GM23338 (cell line): ENCODE results near the gene BGLAP. TPM values are rescaled to one million over a fixed set of nuclear protein-coding genes. Genes with fewer than 3 reads are reported as not detected.

Experiments
- ATAC-seq: fragments of 200-7000 bp; cut with Tn5 transposase; 3 replicates; pipeline ENCODE4 v1.9.1; 2020
- DNase-seq: peaks from one replicate; pipeline ENCODE4 v3.0.0-alpha.2; 2015; ENCODE audit warnings: low spot score
- H2AFZ ChIP-seq: fragments of 200-600 bp; sonication (generic); 2 replicates; pipeline ENCODE4 v1.8.0; 2016; ENCODE audit warnings: antibody characterized with exemption, mild to moderate bottlenecking, moderate library complexity
- H3F3A ChIP-seq: fragments of 200-600 bp; sonication (generic); replicated peaks from 2 replicates; pipeline ENCODE4 v1.8.0; 2017; ENCODE audit warnings: antibody characterized with exemption, mixed run types, low read depth
- H3K27ac ChIP-seq: fragments of 200-600 bp; sonication (generic); 2 replicates; pipeline ENCODE4 v1.6.1; 2016; ENCODE audit warnings: low read depth
- H3K27me3 ChIP-seq: fragments of 200-600 bp; sonication (generic); 2 replicates; pipeline ENCODE4 v1.8.0; 2016; ENCODE audit warnings: mild to moderate bottlenecking, mixed run types, moderate library complexity; ENCODE audit not compliant: insufficient read depth
- H3K36me3 ChIP-seq: fragments of 200-600 bp; sonication (generic); 2 replicates; pipeline ENCODE4 v1.8.0; 2016; ENCODE audit warnings: mild to moderate bottlenecking; ENCODE audit not compliant: insufficient read depth
- H3K4me1 ChIP-seq: fragments of 200-600 bp; sonication (generic); 2 replicates; pipeline ENCODE4 v1.8.0; 2016; ENCODE audit warnings: mild to moderate bottlenecking, moderate library complexity; ENCODE audit not compliant: insufficient read depth
- H3K4me2 ChIP-seq: fragments of 200-600 bp; sonication (generic); 2 replicates; pipeline ENCODE4 v1.7.1; 2017; ENCODE audit warnings: mixed run types
- H3K4me3 ChIP-seq: fragments of 200-600 bp; sonication (generic); 2 replicates; pipeline ENCODE4 v1.6.1; 2016; ENCODE audit warnings: mixed run types
- H3K79me2 ChIP-seq: fragments of 200-600 bp; sonication (generic); replicated peaks from 2 replicates; pipeline ENCODE4 v1.8.0; 2017; ENCODE audit warnings: mild to moderate bottlenecking; ENCODE audit not compliant: insufficient read depth
- H3K9me2 ChIP-seq: fragments of 200-600 bp; sonication (generic); 2 replicates; pipeline ENCODE4 v1.8.0; 2017; ENCODE audit not compliant: insufficient read depth
- H4K20me1 ChIP-seq: fragments of 200-600 bp; sonication (generic); replicated peaks from 2 replicates; pipeline ENCODE4 v1.8.0; 2017; ENCODE audit warnings: mild to moderate bottlenecking; ENCODE audit not compliant: insufficient read depth
- H3K27ac Mint-ChIP-seq: 2 replicates; pipeline ENCODE4 v1.8.0; 2020; ENCODE audit warnings: inconsistent platforms, mild to moderate bottlenecking, moderate library complexity, mixed read lengths
- H3K27me3 Mint-ChIP-seq: 3 replicates; pipeline ENCODE4 v1.8.0; 2022; ENCODE audit warnings: low read depth, mild to moderate bottlenecking, moderate library complexity, mixed read lengths, inconsistent platforms; ENCODE audit not compliant: insufficient read depth, poor library complexity
- H3K36me3 Mint-ChIP-seq: 3 replicates; pipeline ENCODE4 v1.8.0; 2021; ENCODE audit warnings: low read depth, mild to moderate bottlenecking, inconsistent platforms, moderate library complexity, mixed read lengths
- H3K4me1 Mint-ChIP-seq: 3 replicates; pipeline ENCODE4 v1.8.0; 2020; ENCODE audit warnings: mild to moderate bottlenecking, inconsistent platforms, mixed read lengths
- H3K4me3 Mint-ChIP-seq: 3 replicates; pipeline ENCODE4 v1.8.0; 2021; ENCODE audit warnings: moderate library complexity, mild to moderate bottlenecking, inconsistent platforms, mixed read lengths
- H3K9me3 Mint-ChIP-seq: 3 replicates; pipeline ENCODE4 v1.8.0; 2020; ENCODE audit warnings: moderate library complexity, mild to moderate bottlenecking, inconsistent platforms, mixed read lengths
- CREB1 ChIP-seq: fragments of 250-450 bp; sonication (Bioruptor Pico); IDR thresholded peaks from 2 replicates; pipeline ENCODE4 v1.5.0; 2020; ENCODE audit warnings: low read depth, mild to moderate bottlenecking, moderate library complexity
- CTCF ChIP-seq, 2 experiments: fragments of 200-600 bp in 1 of 2; sonication (generic) in 1 of 2; conservative IDR thresholded peaks; 2 replicates each; pipeline versions ENCODE4 v1.5.1 to v1.6.1; 2016 to 2017; ENCODE audit warnings: antibody characterized with exemption in 2 of 2, low read depth in 2 of 2, mild to moderate bottlenecking in 2 of 2, moderate library complexity in 1 of 2
- ETS1 ChIP-seq: IDR thresholded peaks from 2 replicates; pipeline ENCODE4 v1.6.1; 2016; ENCODE audit warnings: antibody characterized with exemption
- EZH2 ChIP-seq: fragments of 200-600 bp; sonication (generic); IDR thresholded peaks from one replicate; pipeline ENCODE4 v1.8.0; 2017; ENCODE audit warnings: antibody characterized with exemption, mild to moderate bottlenecking, low read depth; ENCODE audit not compliant: unreplicated experiment
- EZH2phosphoT487 ChIP-seq: fragments of 200-600 bp; sonication (generic); IDR thresholded peaks from one replicate; pipeline ENCODE4 v1.8.1; 2018; ENCODE audit warnings: antibody characterized with exemption; ENCODE audit not compliant: unreplicated experiment
- JUNB ChIP-seq: IDR thresholded peaks from one replicate; pipeline ENCODE4 v1.6.1; 2016; ENCODE audit warnings: antibody characterized with exemption; ENCODE audit not compliant: unreplicated experiment
- NANOG ChIP-seq: IDR thresholded peaks from 2 replicates; pipeline ENCODE4 v1.6.1; 2016; ENCODE audit warnings: antibody characterized with exemption, borderline replicate concordance
- POLR2AphosphoS5 ChIP-seq: IDR thresholded peaks from 2 replicates; pipeline ENCODE4 v1.6.1; 2016; ENCODE audit warnings: antibody characterized with exemption, low read depth
- REST ChIP-seq: IDR thresholded peaks from one replicate; pipeline ENCODE4 v1.6.1; 2018; ENCODE audit warnings: antibody characterized with exemption; ENCODE audit not compliant: unreplicated experiment
- STAT1 ChIP-seq: IDR thresholded peaks from one replicate; pipeline ENCODE4 v1.6.1; 2016; ENCODE audit warnings: antibody characterized with exemption; ENCODE audit not compliant: unreplicated experiment
- ZNF114 ChIP-seq: fragments of 250-450 bp; sonication (Bioruptor Pico); IDR thresholded peaks from 2 replicates; pipeline ENCODE4 v1.5.0; 2020; ENCODE audit warnings: mild to moderate bottlenecking, moderate library complexity
- ZNF331 ChIP-seq: fragments of 250-450 bp; sonication (Bioruptor Pico); IDR thresholded peaks from 2 replicates; pipeline ENCODE4 v1.5.0; 2020; ENCODE audit warnings: low read depth, mild to moderate bottlenecking, moderate library complexity
- ZNF462 ChIP-seq: fragments of 250-450 bp; sonication (Bioruptor Pico); IDR thresholded peaks from 2 replicates; pipeline ENCODE4 v1.5.0; 2020; ENCODE audit warnings: mild to moderate bottlenecking, moderate library complexity
- polyA plus RNA-seq: library from polyadenylated mRNA; unstranded; fragments of >200 nt; fragmentation: Nextera tagmentation; extraction: Ambion mirVana; gene quantifications from 2 replicates; pipeline ENCODE4 v1.2.1, GENCODE V29; 2016
- total RNA-seq: library from RNA; depleted of rRNA; stranded (reverse); fragments of >200 nt; shearing (Covaris generic); gene quantifications from 2 replicates; pipeline ENCODE4 v1.2.3, GENCODE V29; 2014

The BGLAP gene
- total and polyA plus RNA-seq, 2 experiments from 2014 or later: 0.36 to 0.42 TPM

GRCh38 chr1:156258859-156259258, 16.9 kb downstream of the BGLAP start:
- no peaks in the 10 kb centered on the region for H3K9me3 Mint-ChIP-seq
- H3K36me3 Mint-ChIP-seq: peaks cover 77% of the 10 kb centered on the region
- peaks cover 60% of the 10 kb centered on the region for H3K36me3 ChIP-seq
- no peaks in the 10 kb centered on the region for H3K27me3 ChIP-seq
- H3K4me3 Mint-ChIP-seq: no peak overlapping the region
- no peak for ATAC-seq
- TF ChIP-seq ETS1 (no peak), REST (no peak), CREB1 (CRISPR knock-in tag) (no peak), NANOG (no peak), ZNF331 (CRISPR knock-in tag) (no peak), STAT1 (no peak), ZNF114 (CRISPR knock-in tag) (no peak), EZH2phosphoT487 (no peak), EZH2 (no peak), POLR2AphosphoS5 (no peak), CTCF (conservative IDR thresholded peaks at IDR 0.05; ENCODE audit: low read depth in 2 of 2) (no peak), ZNF462 (CRISPR knock-in tag) (no peak), JUNB (no peak)
- H3K27ac ChIP-seq: no peak overlapping the region
- peaks cover 10% of the 10 kb centered on the region; the same call in 1 of the 2 replicates for H3F3A ChIP-seq
- peaks cover 10% of the 10 kb centered on the region for H4K20me1 ChIP-seq
- no peak overlapping the region for H3K27ac Mint-ChIP-seq
- H2AFZ ChIP-seq: no peak overlapping the region
- H3K79me2 ChIP-seq: no peaks in the 10 kb centered on the region
- no peak for DNase-seq
- no peaks in the 10 kb centered on the region for H3K4me1 Mint-ChIP-seq
- no peaks in the 10 kb centered on the region for H3K4me1 ChIP-seq
- no peak overlapping the region for H3K4me3 ChIP-seq
- peaks cover 4% of the 10 kb centered on the region for H3K27me3 Mint-ChIP-seq
- H3K4me2 ChIP-seq: no peak overlapping the region
- no peaks in the 10 kb centered on the region for H3K9me2 ChIP-seq
